IPS-18a (cell line): Measurements from ENCODE around the gene KIF5B.
A peak's percentile ranks its signal among the peaks of the same experiment; 100 is the strongest.
"Not testable (repeated sequence)": the region's sequence is repeated elsewhere in the genome, so short reads cannot be mapped to it uniquely, and the experiment has no call there.

Experiments
- H3K27ac ChIP-seq: one replicate; pipeline ENCODE4 v1.5.1; 2013; ENCODE audit warnings: low read length
- H3K27me3 ChIP-seq: one replicate; pipeline ENCODE4 v1.6.1; 2013; ENCODE audit warnings: mild to moderate bottlenecking, low read length; ENCODE audit not compliant: control insufficient read depth, insufficient read depth
- H3K36me3 ChIP-seq: one replicate; pipeline ENCODE4 v1.6.1; 2013; ENCODE audit warnings: low read depth, low read length; ENCODE audit not compliant: control insufficient read depth
- H3K4me1 ChIP-seq: one replicate; pipeline ENCODE4 v1.6.1; 2013; ENCODE audit warnings: low read depth, low read length; ENCODE audit not compliant: control insufficient read depth
- H3K4me3 ChIP-seq: one replicate; pipeline ENCODE4 v1.5.1; 2013; ENCODE audit warnings: low read length
- H3K9ac ChIP-seq: one replicate; pipeline ENCODE4 v1.6.1; 2013; ENCODE audit warnings: mild to moderate bottlenecking, low read length, moderate library complexity
- H3K9me3 ChIP-seq: one replicate; pipeline ENCODE4 v1.6.1; 2013; ENCODE audit warnings: low read depth, low read length; ENCODE audit not compliant: control insufficient read depth

The KIF5B gene

GRCh38 chr10:32056136-32057035 lies at the start of gene KIF5B:
TSS of gene KIF5B (minus strand) at chr10:32056425. CDS start at chr10:32055973, 452 bp downstream.
- Histone ChIP-seq H3K9ac (peak within 1 kb of the TSS; percentile 85), H3K27ac (peak within 1 kb of the TSS; percentile 77), H3K36me3 (no peaks in the 10 kb centered on the region), H3K27me3 (no peaks in the 10 kb centered on the region), H3K9me3 (no peaks in the 10 kb centered on the region), H3K4me3 (peak within 1 kb of the TSS; percentile 91), H3K4me1 (peaks cover 24% of the 10 kb centered on the region)

DNA sequence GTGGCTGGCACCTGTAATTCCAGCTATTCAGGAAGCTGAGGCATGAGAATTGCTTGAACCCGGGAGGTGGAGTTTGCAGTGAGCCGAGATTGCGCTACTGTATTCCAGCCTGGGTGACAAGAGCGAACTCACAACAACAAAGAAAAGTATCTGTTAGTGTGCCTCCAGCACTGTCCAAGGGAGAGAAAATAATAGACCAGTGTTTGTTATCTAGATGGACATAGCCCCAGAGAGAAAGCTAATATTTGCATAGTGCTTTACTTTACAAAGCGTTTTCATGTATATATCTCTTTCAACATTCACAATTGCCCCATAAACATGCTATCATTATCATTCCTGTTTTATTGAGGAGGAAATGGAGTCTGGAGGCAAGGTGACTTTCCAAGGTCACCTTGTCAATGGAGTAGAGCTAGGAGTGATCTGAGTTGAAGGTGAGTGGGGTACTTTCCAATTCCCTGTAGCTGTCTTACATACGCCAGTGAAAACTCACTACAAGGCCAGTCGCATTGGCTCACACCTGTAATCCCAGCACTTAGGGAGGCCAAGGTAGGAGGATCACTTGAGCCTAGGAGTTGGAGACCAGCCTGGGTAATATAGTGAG lies 49.7 kb upstream of the KIF5B start:
- Histone ChIP-seq H3K4me1 (no peaks in the 10 kb centered on the region), H3K9ac (no peak overlapping the region), H3K27ac (no peak overlapping the region), H3K9me3 (no peaks in the 10 kb centered on the region), H3K36me3 (no peaks in the 10 kb centered on the region), H3K4me3 (no peak overlapping the region), H3K27me3 (no peaks in the 10 kb centered on the region)

- no peak overlapping the region for H3K4me3 ChIP-seq
Measured at GRCh38 chr10:32104622-32105509, 48.6 kb upstream of the KIF5B start.

GRCh38 chr10:32104181-32104580 lies 48.0 kb upstream of the KIF5B start:
- Histone ChIP-seq H3K9me3 (no peaks in the 10 kb centered on the region), H3K9ac (no peak overlapping the region), H3K27ac (no peak overlapping the region), H3K4me3 (no peak overlapping the region), H3K36me3 (no peaks in the 10 kb centered on the region), H3K27me3 (no peaks in the 10 kb centered on the region), H3K4me1 (no peaks in the 10 kb centered on the region)

More at GRCh38 chr10:32104622-32105509, 48.6 kb upstream of the KIF5B start:
- Histone ChIP-seq H3K9ac (no peak overlapping the region), H3K4me1 (no peaks in the 10 kb centered on the region), H3K27ac (no peak overlapping the region), H3K27me3 (no peaks in the 10 kb centered on the region), H3K9me3 (no peaks in the 10 kb centered on the region), H3K36me3 (no peaks in the 10 kb centered on the region)

- Histone ChIP-seq H3K9me3 (no peaks in the 10 kb centered on the region), H3K27ac (no peak overlapping the region), H3K4me1 (no peaks in the 10 kb centered on the region), H3K4me3 (no peak overlapping the region), H3K36me3 (no peaks in the 10 kb centered on the region), H3K27me3 (no peaks in the 10 kb centered on the region), H3K9ac (no peak overlapping the region)
Measured at GRCh38 chr10:32103721-32104120, 47.5 kb upstream of the KIF5B start.

DNA sequence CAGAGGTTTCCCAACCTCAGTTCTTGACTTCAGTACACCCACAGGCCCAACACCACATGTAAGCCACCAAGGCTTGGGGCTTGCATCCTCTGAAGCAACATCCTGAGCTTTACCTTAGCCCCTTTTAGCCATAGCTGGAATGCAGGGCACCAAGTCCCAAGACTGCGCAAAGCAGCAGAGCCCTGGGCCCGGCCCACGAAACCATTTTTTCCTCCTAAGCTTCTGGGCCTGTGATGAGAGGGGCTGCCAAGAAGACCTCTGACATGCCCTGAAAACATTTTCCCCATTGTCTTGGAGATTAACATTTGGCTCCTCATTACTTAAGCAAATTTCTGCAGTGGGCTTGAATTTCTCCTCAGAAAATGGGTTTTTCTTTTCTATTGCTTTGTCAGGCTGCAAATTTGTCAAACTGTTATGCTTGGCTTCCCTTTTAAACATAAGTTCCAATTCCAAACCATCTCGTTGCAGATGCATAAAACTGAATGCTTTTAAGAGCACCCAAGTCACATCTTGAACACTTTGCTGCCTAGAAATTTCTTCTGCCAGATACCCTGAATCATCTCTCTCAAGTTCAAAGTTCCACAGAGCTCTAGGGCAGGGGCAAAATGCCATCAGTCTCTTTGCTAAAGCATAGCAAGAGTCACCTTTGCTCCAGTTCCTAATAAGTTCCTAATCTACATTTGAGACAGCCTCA lies 42.5 kb upstream of the KIF5B start:
- H3K4me1 ChIP-seq, H3K9me3 ChIP-seq, H3K36me3 ChIP-seq, H3K9ac ChIP-seq, H3K27ac ChIP-seq, H3K27me3 ChIP-seq, H3K4me3 ChIP-seq: not testable (repeated sequence)

GRCh38 chr10:32095116-32095733 lies 39.0 kb upstream of the KIF5B start:
- H3K36me3 ChIP-seq: no peaks in the 10 kb centered on the region
- no peak overlapping the region for H3K4me3 ChIP-seq
- no peaks in the 10 kb centered on the region for H3K9me3 ChIP-seq
- no peak overlapping the region for H3K27ac ChIP-seq
- H3K4me1 ChIP-seq: no peaks in the 10 kb centered on the region
- H3K27me3 ChIP-seq: no peaks in the 10 kb centered on the region
- no peak overlapping the region for H3K9ac ChIP-seq

GRCh38 chr10:32093650-32094049 lies 37.4 kb upstream of the KIF5B start:
- Histone ChIP-seq H3K36me3 (no peaks in the 10 kb centered on the region), H3K27ac (no peak overlapping the region), H3K9me3 (no peaks in the 10 kb centered on the region), H3K9ac (no peak overlapping the region), H3K27me3 (no peaks in the 10 kb centered on the region), H3K4me3 (no peak overlapping the region), H3K4me1 (no peaks in the 10 kb centered on the region)

- no peaks in the 10 kb centered on the region for H3K9me3 ChIP-seq
- no peaks in the 10 kb centered on the region for H3K27me3 ChIP-seq
- H3K4me3 ChIP-seq: no peak overlapping the region
- no peaks in the 10 kb centered on the region for H3K4me1 ChIP-seq
- no peak overlapping the region for H3K27ac ChIP-seq
- no peaks in the 10 kb centered on the region for H3K36me3 ChIP-seq
- H3K9ac ChIP-seq: no peak overlapping the region
Measured at GRCh38 chr10:32091046-32091445, 34.8 kb upstream of the KIF5B start.

GRCh38 chr10:32084185-32084851 lies 28.1 kb upstream of the KIF5B start:
- no peaks in the 10 kb centered on the region for H3K27me3 ChIP-seq
- H3K27ac ChIP-seq: no peak overlapping the region
- no peaks in the 10 kb centered on the region for H3K9me3 ChIP-seq
- no peaks in the 10 kb centered on the region for H3K36me3 ChIP-seq
- no peak overlapping the region for H3K9ac ChIP-seq
- H3K4me1 ChIP-seq: no peaks in the 10 kb centered on the region
- H3K4me3 ChIP-seq: no peak overlapping the region
